Measurements from ENCODE around the gene CFAP99.

GRCh38 chr4:2401610-2401983, 17.2 kb upstream of the CFAP99 start:
- no peak for TF ChIP-seq ELF4 (IDR thresholded peaks at IDR 0.05)
- TF ChIP-seq, protein P1, sequence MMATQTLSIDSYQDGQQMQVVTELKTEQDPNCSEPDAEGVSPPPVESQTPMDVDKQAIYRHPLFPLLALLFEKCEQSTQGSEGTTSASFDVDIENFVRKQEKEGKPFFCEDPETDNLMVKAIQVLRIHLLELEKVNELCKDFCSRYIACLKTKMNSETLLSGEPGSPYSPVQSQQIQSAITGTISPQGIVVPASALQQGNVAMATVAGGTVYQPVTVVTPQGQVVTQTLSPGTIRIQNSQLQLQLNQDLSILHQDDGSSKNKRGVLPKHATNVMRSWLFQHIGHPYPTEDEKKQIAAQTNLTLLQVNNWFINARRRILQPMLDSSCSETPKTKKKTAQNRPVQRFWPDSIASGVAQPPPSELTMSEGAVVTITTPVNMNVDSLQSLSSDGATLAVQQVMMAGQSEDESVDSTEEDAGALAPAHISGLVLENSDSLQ (IDR thresholded peaks at IDR 0.05) = no peak

All from HEK293T (cell line).